Neural cell (in vitro differentiated cells): ENCODE measurements around the gene TEK.

Experiments used
- CTCF ChIP-seq: fragments of 450-650 bp; IDR thresholded peaks from 2 replicates; pipeline ENCODE4 v1.5.1; 2014; ENCODE audit warnings: antibody characterized with exemption, mild to moderate bottlenecking, moderate library complexity; ENCODE audit not compliant: poor library complexity, severe bottlenecking
- POLR2AphosphoS5 ChIP-seq: IDR thresholded peaks from 2 replicates; pipeline ENCODE4 v1.6.1; 2012
- RAD21 ChIP-seq: fragments of 450-650 bp; conservative IDR thresholded peaks from 2 replicates; pipeline ENCODE4 v1.6.1; 2014; ENCODE audit warnings: antibody characterized with exemption, mild to moderate bottlenecking, moderate library complexity
- TAF1 ChIP-seq: IDR thresholded peaks from 2 replicates; pipeline ENCODE4 v1.6.1; 2012; ENCODE audit warnings: low read depth

GRCh38 chr9:27193886-27194285 is 84.9 kb downstream of the TEK start:
- no peak for TF ChIP-seq POLR2AphosphoS5
- no peak for TF ChIP-seq CTCF
- TF ChIP-seq RAD21 = no peak
- no peak for TF ChIP-seq TAF1
